Smooth muscle cell of the brain vasculature (primary cell): ENCODE data around the gene TPP2.

Experiments
- DNase-seq: peaks from one replicate; pipeline ENCODE4 v3.0.0-alpha.2; 2012; ENCODE audit warnings: low read depth, low spot score

The TPP2 gene

DNA sequence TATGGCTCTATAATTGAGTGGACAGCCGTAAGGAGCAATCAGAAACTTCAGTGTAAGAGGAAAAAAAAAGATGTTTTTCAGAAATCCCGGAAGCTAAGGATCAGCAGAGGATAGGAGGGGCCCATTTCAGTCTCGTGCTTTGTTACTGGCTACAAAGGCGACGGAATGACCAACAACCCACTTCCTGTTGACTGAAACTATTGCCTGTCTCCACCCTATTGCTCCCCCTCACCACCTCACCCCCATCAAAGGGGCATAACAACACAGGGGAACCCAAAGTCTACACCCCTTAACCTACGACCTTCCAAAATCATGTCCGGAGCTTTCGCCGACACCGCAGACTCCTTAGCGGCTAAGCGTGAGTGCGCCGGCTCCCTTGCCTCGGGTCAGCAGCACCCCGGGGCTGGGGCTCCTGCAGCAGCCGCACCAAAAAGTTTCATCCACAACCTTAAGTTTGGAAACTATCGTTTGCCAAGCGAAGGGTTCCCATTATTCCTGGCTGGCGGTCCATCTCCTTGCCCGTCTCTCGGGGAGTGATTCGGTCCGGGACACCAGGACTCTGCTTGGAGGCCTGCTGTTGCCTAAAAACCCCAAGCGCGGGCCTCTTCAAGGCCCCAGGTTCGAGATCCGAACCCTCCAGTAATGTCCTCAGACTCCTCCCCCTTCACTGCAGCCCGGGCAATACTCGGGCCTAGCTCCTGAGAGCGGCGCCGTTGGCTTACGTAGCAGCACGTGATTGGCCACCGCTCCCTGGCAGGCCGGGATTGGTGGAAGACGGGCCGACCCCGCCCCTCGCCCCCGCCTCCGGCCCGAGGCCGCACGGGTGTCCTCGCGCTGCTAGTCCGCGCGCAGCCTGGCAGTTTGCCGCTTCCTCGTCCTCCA lies at the start of gene TPP2:
Gene TPP2 (plus strand): TSS at position 840 of the 882 bp plus-strand sequence. CDS start 53 bp downstream, outside the sequence.
- peak; percentile 97 for DNase-seq

DNA sequence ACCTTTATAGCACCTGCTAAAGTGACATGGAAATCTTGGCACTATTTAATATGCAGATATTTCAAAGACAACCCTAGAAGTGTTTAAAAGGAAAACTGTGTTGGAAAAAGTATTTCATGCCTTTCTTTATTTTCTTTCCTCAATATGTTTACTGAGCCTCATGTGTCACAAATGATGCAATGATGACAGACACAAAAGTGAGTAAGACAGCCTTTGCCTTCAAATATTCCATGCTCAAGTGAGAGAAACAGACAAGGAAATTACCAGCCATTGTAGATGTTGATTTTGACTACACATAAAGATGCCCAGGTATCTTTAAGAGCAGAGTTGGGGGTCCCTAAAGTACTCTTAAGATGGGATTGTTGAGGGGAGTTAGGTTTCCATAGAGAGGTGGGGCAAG lies 48.0 kb upstream of the TPP2 start:
- no peak for DNase-seq

DNA sequence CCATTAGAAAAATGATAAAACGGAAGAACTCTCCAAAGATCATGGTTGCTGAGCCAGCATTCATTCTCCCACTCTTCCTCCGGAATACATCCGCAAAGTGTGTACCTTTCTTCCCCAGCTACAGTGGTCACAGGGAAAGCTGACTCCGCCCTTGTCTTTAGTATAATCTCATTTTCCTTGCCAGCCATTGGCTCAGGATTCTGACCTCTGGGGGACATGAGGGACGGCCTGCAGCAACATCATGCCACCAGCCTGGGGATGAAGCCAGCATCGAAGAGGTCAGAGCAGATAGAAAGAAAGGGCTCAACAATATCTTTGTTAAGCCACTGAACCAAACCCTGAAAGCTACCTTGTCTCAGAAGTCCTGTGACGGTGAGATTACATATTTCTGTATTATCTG lies 46.3 kb upstream of the TPP2 start:
- DNase-seq, result no peak

DNA sequence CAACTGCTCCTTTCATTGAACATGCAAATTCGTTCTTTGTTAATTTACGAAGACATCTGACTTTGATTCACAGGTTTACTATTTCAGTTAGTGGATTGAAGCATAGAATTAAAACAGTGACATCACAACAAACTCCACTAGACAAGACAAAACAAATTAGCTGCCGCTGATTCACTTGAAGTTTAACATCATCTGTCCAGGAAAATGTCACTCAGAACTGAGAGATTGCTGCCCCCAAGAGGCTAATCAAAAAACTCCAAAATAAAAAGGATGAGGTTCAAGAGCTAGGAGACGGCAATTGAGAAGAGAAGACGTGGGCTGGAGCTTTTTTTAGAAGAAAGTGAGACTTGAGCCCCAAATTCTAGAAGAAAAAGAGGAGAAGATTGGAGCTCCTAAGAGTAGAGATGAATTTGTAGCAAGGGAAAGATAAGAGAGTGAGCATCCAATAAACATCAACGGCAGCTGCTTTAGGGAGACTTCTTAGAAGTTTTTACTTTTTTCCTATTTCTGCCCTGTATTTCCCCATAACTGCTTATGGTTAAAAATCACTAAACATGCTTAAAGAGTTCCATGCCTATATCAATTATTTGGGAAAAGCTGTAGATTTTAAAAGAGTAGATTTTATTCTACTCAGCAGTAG lies 40.8 kb upstream of the TPP2 start:
- peak; percentile 6 for DNase-seq

DNA sequence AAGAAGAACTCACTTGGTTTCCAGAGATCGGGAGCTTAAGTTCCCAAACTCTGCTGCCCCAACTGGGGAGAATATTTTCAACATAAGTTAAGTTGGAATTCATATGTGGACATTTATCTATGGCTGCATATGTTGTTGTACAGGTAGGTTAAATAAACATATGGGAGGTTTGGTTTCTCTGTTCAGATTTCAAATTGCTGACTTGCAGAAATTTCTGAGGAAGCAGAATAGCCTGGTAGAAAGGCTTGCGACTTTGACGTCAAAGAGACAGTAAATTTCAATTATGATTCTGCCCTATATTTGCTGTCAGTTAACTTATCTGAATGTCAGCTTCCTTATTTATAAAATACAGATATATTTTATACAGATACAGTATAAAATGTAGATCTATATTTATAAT lies 40.0 kb upstream of the TPP2 start:
- no peak for DNase-seq

DNA sequence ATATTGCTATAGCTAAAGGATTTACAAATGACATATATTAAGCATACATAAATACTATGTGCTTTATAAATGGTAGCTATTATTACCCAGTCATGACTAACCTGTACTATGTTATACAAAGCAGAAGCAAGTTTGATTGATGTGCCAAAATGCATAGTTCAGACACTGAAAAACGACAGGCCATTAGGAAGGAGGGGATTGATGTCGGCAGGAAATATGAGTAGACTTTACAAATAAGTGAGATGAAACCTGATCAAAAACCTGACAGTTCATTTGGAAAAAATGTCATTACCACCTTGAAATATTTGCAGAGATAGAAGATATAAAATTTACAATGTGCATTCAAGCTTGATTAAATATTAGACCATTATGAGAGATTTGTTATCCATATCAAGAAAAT lies 38.8 kb upstream of the TPP2 start:
- no peak for DNase-seq

DNA sequence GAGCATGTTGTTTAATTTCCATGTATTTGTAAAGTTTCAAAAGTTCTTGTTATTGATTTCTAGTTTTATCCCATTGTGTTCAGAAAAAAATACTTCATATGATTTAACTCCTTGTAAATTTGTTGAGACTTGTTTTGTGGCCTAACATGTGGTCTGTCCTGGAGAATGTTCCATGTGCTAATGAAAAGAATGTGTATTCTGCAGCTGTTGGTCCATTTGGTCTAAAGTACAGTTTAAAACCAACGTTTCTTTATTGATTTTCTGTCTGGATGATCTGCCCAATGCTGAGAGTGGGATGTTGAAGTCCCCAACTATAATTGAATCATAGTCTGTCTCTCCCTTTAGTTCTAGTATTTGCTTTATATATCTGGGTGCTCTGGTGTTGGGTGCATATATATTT lies 34.9 kb upstream of the TPP2 start:
- DNase-seq, result no peak

DNA sequence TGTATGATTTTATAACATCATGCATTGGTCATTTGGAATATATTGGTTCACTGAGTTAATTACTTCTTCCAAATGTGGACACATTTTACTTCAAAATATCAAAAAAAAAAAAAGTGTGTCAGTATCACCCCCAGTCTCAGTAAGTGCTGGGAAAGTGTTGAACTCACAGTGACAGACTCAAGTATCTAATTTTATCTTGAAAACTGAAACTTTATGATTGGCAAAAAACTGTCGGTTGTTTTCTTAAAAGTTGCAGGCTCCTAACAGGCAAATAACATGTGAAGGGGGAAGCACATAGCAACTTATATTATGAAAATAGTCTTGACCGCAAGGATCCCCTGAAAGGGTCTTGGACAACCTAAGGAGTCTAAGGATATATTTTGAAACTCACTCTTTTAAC lies 33.5 kb upstream of the TPP2 start:
- DNase-seq, result no peak

DNA sequence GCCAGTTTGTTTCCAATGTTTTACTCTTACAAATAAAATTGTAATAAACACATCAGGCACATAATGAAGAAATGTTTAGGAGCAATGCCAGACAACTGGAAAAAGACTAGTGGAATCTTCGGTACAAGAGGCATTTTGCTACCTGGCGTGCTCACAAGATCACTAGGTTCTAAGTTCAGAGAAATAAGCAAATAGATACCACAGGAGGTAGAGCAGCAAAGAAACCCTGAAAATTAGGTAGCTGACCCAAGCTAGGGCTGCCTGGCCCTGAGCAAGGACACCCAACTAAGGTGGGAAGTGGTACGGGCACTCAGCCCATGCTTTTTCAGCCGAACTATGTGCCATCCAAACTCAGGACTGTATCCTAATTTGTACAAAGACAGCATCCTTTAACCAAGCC lies 32.2 kb upstream of the TPP2 start:
- no peak for DNase-seq

DNA sequence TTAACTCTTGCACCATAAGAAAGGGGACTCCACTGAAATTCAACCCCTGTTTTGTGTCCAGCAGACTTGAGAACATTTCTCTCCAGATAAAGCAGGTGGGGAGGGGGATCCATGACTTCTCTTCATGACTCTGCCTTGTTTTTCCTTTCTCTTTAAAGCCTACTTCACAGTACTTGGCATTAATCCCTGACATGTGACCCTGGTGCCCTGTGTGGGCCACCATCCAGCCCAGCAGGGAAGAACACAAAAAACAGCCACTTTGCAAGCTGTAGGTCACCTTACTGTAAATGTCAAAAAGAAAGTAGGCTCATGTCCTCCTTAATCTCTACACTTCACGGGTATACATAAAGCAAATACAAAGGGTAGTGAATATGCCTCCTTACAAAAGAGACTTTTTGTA lies 30.3 kb upstream of the TPP2 start:
- DNase-seq, result no peak

DNA sequence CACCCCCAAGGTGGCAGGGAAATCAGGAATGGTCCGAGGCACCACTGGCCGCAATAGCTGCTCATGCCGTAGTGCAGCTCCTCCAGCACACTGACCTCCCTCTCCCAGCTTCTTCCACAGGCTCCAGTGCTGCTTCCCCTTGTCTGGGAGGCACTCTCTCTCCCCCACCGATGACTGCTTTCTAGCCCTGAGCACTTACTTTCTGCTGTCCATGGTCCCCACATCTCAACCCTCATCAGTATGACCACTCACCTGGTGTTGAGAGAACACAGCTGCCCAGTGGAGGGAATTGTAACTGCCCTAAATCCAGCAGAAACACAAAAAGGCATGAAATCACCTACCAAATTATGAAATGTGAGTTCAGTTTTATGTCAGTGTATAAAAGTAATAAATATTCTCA lies 28.9 kb upstream of the TPP2 start:
- no peak for DNase-seq

DNA sequence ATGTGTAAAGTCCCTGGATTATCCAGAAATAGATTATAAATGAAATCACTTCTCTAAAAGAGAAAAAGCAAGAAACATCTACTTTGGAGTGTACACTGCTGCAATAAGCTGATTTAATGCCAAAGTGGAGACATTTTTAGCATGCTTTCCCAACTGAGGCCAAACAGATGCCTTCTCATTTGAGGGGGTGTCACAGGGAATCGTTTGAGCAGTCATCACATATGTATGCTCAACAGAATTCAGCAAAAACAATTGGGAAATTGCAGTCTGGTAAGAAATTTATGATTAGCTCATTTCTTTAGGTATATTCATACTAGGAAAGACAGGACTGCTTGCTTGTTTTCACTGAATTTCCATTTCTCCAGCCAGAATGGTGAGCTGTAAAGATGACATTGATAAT lies 27.3 kb upstream of the TPP2 start:
- DNase-seq, result no peak

DNA sequence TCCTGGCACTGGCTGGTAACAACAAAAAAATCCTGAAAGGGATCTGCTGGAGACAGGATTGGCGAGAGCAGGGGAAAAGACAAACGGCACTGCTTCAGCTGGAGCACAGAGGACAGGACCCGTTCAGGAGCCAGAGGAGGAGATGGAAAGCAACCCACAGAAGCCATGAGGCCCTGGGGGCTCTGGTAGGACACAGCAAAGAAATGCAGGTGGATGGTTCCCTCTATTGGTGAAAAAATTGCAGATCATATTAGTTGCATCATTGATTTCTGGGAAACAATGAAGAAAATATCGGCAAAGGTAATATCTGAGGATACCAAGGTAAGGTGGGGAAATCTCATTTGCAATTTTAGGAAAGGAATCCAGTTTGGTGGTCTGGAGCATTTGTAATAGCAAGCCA lies 25.7 kb upstream of the TPP2 start:
- DNase-seq, result no peak

DNA sequence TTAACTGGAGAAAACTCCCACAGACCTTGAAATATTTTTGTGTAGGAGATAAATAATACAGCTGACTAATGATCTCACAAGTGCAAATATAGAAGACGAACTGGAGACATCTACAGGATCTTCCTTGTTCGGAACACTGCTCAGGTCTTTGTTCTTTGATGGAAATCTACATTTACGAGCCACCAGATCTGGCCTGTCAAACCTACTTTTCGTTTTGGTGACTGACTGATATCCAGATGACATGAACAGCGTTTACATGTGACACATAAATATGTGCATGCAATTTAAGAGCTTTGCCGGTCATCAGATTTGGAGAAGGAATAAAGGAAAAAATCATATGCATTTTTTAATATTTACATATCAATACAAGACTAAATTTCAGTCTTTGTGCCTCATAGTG lies 24.5 kb upstream of the TPP2 start:
- DNase-seq, result no peak

DNA sequence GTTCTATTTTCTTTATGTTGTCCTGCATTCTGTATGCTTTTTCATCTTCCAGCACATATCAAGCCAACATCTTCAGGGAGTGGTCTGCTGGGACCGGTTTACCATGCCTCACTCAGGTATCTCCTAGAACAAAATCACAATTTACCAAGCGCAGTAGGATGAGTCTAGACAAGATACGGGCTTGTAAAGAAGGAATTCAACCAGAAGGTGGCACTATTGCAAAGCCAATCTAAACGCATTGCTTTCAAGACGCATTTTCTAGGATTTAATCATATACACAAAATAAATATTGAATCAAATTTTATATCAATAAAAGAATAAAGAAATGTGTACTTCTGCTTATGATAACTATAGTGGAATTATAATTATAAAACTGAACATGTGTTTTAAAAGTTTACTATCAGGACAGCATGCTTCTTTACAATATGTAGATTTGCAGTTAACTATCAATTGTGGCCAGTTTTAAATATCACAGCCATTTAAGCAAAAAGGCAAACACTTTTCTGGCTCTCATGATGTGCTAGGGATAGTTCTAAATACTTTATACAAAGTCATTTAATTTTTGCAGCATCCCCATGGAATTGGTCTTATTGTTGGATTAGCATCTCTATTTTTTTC lies 16.1 kb upstream of the TPP2 start:
- peak; percentile 74 for DNase-seq

DNA sequence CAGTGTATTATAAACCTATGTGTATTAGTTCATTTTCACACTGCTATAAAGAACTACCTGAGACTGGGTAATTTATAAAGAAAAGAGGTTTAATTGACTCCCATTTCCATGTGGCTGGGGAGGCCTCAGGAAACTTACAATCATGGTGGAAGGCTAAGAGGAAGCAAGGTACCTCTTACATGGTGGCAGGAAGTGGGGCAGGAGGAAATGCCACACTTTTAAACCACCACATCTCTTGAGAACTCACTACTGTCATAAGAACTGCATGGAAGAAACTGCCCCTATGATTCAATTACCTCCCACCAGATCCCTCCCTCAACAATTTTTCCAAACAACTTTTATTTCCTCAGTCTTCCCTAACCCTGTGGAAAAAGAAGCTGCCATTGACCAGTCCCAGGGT lies 14.5 kb upstream of the TPP2 start:
- DNase-seq, result no peak

DNA sequence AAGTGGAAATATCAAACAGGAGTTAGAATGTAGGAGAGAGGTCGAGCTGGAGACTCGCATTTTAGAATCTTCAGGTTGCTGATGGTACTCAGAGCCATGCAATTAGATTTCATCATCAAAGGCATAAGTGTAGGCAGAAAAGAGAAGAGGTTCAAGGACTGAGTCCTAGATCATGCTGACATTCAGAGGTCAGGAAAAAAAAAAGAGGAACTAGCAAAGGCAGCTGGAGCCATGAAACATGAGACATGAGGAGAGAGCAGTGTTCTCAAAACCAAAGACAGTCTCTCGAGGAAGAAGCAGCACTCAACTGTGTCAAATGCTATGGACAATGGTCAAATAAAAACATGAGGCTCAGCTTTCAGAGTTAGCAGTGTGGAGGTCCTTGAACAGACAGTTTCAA lies 12.4 kb upstream of the TPP2 start:
- DNase-seq, result no peak

DNA sequence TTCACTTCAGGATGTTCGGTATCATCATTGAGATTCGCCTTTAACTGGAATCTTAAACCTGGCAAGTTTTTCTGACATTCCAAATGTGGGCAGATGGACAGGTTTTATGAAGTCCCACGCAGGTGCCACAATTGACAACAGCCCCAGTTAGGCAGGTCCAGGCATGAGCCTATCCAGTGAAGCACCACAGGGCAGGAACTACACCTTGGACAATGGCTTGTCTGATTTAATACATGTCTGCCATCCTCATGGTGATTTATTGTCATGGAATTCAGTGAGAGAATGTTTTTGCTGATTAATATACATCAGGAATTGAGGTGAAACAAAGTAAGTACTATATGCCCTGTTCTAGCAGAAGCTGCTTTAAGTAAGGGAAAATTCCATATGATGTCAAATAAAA lies 10.2 kb upstream of the TPP2 start:
- no peak for DNase-seq

DNA sequence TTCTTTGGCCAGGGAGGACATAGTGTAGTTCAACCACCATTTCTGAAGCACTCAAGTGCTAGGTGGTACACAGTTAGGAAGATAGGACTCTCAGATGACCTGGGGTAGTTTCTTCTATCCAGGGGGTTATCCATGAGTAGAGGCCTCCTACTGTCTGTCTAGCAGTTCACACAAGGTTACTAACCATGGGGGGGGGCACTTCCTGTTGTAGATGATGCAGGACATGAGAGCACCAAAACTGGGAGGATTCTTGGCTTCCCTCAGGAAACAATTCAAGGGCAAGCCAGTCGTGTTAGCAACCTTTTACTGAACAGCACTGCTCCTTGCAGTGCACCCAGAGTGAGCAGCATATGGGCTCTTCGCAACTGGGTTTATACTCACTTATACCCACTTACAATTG lies 8.9 kb upstream of the TPP2 start:
- DNase-seq, result no peak

DNA sequence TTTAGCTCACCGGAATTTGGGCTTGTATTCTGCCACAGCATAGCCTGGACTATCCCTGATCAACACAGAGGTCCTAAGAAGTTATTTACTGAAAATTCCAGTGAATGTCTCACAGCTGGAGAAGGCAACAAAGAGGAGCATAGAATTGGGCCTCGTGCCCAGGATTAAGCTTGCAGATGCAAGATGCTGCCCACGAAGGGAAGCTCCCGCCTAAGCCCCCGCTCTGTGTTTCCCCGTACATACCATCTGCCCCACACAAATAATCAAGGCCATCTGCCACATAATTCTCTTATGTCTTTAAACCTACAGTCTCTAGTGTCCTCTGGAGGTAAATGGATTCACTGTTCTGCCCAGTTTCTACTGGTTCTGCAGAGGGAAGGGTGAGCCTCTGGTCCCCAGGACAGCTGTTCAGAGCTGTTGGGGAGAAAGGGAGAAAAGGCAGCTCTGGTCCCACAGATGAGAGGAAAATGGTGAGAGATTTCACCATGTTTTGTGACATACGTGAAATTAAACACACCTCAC lies 7.4 kb upstream of the TPP2 start:
- no peak for DNase-seq

DNA sequence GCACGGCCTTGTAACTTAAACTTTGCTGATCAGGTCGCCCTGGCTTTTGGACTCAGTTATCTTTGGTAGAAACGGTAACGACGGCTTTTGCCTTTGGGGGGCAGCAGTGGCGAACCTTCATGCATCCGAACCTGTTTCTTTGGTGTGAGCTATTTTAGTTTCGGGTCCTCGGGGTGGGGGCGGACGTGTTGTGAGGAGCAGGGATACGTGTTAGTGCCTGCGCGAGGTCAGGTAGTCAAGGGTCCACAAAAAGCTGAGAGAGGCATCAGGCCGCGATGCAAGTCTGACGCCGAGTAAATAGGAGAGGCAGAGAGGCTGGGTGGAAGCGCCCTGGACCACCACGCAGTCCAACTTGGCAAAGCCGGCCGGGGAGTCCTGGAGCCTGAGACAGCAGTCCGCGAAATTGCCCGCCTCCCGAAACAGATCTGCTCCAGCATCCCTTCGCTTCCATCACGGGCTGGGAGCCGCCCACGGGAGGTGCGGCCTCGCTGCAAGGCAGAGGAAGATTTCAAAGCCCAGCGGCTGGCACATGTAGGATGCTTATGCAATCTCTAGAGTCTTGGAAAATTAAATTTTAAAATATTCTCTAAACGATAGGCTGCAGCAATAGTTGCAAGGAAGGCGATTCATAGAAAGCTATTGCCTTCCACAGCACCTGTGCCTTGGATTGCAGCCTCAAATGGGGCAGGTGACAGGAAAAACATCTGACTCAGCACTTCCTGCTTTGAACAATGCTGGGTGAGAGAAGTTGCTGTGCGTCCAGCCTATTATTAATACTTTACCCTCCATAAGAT lies 4.6 kb upstream of the TPP2 start:
- peak; percentile 44 for DNase-seq

DNA sequence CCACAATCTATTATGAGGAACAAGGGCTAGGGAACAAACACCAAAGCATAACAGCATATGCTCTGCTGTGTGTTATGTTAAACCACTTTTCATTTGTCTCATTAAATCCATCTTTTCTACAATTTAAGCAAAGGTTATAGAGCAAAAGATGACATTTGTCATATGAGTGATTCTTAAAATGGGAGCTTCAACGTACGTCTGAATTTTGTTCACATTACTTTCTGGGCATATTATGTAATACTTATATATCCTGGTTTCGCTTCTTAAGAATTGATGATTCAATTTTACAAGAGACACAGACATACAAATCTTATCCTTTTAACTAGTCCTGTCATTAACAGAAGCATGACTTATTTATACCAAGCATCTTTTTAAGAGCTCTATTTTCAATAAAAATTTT lies 3.3 kb upstream of the TPP2 start:
- no peak for DNase-seq
